ENCODE data around the gene FAP.

The FAP gene

DNA sequence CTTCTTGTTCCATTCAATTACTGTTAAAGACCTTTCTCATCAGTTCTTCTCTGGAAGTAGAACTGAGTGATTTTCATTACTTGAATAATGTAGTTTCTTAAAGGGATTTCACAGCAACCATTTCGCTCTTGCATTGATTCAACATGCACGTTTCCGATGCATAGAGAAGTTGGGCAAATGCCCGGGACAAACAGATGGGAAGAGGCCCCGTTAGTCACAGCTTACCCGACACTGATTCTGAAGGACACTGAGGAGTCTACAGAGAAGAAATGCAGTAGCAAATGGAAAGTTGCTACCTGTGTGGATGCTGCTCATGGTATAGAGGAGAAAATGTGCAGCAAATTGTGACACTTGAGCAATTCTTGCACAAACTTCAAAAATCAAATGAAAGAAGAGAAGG lies 58.9 kb downstream of the FAP start:
- no peak for DNase-seq

DNA sequence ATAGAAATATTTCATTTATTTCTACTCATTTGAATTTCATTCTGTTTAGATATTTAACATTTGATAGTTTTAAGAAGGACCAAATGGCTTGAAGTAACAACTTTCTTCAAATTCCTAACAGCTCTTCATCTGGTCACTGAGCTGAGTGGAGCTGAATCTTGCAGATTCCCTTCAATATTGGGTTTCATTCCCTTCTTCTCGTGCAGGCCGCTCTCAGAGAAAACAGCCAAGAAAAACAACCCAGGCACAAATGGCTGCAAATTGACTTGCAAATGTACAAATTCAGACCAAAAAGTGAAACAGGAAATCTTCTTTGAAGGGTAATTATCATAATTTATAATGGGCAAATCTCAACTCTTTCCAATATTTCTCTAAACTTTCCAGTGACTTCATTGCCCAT lies 60.9 kb downstream of the FAP start:
- DNase-seq = no peak

DNA sequence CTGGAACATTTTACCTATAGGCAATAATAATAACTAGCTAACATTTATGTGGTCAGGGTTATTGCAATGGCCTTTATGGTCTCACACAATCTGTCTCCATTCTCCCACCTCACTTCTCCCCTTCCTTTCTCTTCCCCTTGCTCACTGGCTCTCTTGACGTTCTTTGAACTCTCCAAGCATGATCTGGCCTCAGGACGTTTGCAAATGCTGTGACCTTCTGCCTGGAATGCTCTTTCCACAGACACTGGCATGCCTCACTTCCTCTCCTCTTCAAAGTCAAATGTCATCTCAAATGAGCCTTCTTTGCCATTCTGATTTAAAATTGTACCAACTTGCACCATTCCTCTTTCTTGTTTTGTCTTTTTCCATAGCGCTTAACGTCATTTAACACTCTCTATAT lies 65.9 kb downstream of the FAP start:
- DNase-seq = peak; percentile 8

DNA sequence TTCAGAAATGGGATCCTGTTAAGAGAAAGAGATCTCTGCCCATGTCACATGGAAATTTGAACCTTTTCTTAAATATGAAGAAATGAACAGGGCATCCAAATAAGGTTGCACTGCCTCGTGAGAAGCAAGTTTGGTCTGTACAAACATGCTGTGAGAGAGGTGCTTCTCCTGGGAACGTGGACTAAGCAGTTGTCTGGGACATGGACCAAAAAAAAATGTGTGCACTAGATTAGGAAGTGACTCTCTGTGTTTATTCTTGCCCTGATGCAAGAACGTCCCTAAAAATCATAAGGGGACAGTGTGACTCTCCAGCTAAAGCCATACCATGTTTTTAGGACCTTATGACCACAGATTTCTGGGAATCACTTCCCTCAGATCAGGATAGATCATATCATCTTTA lies 67.5 kb downstream of the FAP start:
- no peak for DNase-seq

DNA sequence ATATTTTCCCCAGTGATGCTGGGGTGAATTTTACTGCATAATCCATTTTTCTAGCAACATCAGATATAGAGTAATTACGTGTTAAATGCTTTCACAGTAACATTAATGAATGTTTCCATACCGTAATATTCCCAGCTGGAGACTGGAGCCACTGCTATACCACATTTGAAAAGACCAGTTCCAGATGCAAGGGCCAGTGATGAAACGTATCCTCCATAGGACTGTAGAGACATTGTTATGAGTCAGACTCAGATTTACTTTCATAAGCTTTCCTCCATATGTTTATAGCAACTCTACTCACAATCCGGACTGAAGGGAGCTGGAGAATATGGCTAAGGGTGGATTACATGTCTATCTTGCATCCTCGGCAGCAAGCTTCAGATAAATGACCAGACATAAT lies 68.5 kb downstream of the FAP start:
- DNase-seq = no peak

DNA sequence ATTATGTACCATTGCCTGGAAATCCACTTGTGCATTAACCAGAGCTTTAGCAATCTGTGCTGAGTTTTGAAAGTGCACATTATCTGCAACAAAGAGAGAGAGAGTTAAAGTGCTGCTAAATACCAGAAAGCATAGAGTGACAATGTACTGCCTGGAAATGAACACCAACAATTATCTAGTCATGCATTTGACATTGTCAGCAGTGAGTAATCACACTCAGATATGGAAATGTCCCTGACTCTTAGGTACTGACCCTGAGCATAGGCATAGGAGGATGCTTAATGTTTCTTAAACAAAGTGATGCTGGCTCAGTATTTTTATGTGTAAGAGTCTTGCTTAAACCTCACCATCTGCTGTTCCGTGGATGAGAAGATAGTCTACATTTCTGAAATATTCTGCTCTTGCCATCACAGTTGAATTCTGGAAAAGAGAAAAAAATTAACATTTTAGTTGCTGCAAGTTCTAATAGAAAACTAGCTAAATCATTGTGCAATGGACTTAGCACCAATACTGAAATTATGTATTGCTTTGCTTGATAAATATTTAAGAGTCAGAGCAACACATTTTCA lies 70.4 kb downstream of the FAP start:
- no peak for DNase-seq

DNA sequence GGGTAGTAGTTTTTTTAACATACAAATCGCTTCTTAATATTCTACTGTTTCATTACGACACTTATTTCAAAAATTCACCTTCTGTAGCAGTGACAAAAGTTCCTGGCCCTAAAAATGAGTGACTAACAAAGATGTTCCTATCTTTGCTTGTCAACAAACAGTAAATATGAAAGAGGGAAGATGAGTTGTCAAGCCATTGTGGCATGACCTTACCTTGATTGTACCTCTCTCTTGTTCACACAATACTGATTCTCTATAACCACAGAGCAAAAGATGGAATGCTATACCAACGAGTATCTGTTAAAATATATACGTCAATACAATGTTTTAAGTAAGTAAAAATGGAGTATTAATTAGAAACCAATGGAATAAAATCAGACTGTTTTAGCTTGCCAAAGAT lies 76.5 kb downstream of the FAP start:
- no peak for DNase-seq

DNA sequence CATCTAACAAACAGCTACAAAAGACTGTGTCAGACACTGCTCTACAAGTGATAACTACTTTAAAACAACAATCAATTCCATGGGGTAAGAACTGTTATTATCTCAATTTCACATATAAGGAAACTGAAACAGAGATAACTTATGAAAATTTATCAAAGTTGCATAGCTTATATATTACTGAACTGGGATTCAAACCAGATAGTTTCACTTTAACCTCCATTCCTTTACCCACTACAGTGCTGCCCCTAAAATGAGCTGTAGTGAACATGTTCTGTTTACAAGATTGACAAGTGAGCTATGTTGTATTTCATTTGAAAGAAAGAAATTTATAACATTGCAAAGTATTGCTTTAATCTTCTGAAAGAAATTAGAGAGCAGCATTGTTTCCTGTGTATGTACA lies 77.1 kb downstream of the FAP start:
- DNase-seq = no peak

DNA sequence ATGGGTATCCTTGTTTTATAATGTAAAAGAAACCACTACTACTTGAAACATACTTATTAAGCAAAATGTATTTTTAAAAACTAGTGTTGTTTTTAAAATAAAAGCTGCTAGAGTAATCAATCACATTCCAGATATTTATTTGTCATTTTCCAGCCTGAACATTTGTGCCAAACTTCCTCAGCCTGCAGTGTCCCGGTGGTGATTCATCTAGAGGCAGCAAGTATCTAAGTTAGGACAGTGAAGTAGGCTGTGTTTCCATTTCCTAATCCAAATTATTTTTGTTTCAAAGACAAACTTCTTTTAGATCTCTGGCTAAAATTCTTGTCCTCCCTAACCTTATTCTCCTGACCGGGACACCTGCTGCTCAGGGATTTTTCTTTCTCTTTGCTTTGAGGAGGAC lies 78.4 kb downstream of the FAP start:
- DNase-seq = no peak

DNA sequence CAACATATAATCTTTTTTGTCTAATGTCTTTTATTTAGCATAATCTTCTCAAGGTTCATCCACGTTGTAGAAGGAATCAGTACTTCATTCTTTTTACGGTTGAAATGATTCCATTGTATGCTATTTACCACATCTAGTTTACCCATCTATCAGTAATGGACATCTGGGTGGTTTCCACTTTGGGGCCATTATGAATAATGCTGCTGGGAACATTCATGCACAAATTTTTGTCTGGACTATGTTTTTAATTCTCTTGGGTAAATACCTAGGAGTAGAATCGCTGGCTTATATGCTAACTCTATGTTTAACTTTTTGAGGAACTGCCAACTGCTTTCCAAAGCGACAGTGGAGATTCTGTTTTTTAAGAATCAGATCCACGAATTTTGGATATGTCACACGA lies 83.8 kb downstream of the FAP start:
- no peak for DNase-seq

DNA sequence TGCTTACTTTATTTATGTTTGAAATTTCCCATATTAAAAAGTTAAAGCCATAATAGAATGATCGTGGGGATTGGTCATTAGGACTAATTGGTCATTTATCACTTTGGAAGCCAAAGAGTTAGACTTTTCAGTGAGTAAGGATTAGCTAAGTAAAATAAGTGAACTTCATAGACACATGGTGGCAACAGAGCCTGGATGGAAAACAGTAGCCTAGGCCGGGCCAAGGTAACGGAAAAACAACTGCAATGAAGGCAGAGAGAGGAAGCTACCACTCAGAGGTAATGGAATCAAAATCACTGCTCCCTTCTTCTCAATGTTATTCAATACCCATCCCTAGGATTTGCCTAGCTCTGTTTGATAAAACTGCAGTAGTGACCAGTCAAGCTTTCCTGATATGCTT lies 87.1 kb downstream of the FAP start:
- no peak for DNase-seq

DNA sequence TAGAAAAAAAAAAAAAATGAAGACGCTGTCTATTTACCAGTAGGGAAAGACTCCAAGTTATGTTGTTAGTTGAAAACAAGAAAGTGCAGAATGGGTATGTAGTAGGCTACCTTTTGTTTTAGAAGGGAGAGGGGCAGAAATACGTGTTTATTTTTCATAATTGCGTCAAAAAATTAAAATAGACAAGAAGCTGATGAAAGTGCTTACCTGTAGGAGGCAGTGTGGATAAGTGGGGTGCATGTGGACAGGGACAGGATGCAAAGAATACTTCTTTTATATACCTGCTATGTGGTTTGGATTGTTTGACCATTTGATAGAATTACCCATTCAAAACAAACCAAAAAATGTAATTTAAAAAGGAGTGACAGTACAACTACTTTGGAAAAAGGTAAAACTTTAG lies 88.2 kb downstream of the FAP start:
- no peak for DNase-seq

DNA sequence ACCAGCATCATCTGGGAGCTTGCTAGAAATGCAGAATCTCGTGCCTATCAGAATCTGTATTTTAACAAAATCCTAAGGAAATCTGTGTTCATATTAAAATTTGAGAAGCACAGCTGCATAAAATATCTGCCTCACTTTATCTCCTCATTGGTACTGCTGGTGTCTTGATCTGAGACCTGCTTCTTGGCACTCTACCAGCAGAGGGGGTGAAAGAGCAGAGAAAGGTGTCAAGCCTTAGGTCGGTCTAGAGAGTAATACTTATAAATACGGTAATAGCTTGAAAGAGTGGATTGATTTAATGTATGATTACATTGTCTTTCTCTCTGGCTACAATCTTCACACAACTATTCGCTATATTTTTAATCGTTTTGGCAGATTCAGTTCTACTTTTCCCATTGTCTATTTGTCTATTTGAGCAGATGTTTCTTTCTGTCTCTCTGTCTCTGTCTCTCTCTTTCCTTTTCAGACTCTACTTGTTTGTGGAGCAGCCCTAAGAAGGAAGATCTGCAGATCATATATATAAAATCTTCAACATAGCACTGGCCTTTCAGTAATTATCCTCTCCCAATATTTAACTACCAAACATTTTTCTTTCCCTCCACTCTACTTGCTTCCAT lies 89.5 kb downstream of the FAP start:
- DNase-seq = peak; percentile 54

DNA sequence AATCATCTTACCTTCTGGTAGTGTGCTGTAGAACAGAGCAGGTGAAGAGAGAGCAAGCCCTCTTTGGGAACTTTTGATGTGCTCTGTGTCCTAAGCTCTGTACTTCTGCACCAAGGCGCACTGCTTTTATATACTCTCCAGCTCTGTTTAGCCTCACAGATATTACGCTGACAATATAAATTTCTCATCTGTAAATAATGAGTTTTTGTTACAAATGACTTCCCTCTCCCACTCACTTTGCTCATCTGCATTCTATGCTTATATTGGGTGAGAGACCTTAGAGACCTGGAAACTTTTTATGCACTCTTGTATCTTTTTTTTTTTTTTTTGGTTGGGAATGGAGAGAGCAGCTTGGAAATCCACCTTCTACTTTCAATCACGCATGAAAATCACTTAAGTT lies 91.1 kb downstream of the FAP start, which contains the start of gene GCG:
Gene GCG, minus strand, starts transcription at position 101 of the 400 bp plus-strand sequence. CDS start 3,069 bp downstream, outside the sequence.
- no peak for DNase-seq

DNA sequence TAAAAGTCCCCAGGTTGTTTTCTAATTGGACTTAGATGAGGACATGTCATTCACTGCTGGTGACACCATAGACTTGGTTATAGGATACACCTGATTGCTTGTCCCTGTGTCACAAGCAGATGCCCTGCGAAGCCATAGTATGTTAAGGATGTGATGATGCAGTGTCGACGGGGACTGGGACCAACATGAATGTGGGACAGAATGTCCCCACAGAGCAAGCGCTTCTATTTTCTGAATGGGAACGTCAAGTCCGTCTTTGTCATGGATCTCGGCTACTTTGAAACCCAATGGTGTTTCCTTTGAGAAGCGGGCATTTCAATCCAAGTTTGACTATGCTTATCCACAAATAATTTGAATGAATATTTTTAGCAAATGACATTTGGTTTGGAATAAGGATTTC lies 93.3 kb downstream of the FAP start:
- DNase-seq = no peak

DNA sequence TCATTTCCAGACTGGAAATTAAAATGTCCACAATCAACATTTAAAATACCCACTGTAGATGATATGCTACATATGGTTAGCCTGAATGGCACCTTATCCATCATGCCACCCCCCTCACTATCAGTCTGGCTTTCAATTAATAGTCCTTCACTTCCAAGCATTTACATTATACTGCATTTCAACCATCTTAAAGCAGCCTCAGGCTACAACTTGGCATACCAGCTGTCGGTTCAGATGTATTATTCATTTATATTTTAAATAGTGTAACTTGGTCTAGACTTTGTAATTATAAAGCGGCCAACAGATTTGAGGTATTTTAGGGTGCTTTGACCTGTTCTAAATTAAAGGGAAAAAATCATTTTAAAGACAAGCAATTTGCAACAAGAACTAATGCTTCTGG lies 93.8 kb downstream of the FAP start:
- no peak for DNase-seq

DNA sequence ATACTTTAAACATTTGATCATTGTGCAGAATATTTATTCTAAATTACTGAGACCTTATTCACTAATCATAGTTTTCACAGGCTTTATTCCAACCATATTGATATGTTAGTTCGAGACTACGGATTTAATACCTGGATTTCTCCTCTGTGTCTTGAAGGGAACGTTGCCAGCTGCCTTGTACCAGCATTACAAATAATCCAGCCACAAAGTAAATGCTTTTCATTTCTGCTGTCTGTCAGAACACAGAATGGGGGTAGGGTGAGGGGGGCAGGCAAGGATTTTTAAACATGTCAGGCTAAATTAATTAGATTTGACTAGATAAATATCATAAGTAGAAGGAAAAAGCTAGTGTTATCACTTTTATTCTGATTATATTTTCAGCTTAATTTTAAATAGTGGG lies 94.3 kb downstream of the FAP start:
- no peak for DNase-seq

DNA sequence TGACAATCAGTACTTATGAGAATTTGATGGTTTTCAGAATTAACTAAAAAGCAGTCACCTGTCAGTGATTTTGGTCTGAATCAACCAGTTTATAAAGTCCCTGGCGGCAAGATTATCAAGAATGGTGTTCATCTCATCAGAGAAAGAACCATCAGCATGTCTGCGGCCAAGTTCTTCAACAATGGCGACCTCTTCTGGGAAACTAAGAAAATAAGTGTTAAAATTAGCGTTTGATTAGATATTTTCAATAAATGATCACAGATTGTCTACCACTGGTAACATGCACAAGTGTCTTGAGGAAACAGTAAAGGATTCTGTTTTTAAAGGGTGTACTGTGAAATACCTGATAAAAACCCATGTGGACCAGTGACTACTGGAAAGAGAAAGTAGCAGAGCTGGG lies 99.3 kb downstream of the FAP start:
- DNase-seq = no peak

DNA sequence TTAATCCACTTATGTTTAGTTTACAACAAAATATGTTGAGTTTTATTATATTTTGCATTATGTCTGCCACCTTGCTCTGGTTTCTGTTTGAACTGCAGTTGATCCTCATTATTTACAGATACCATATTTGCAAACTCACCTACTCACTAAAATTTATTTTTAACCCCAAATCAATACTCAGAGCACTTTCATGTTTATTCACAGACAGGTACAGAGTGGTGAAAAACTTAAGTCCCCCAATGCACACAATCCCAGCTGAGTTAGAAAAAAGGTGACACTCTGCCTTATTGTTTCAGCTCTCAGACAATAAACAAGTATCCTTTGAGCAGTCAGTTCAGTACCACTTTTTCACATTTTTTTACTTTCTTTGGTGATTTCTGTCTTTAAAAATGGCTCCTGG lies 104.9 kb downstream of the FAP start:
- no peak for DNase-seq

DNA sequence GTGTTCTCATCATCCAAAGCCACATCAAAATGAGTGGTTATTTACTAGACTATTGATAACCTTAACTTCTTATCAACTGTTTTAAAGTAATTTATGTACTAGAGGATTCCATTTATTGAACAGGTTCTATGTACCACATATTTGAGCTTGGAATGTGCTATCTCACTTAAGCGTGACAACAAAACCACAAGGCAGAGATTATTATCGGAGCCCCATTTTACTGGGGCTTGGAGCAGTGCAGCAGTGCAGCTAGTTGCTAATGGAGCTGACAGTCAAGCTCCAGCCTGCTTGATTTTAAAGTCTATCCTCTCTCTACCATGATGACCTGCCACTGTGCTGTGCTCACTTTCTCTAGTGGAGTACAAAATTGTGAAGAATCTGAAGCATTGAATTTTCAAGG lies 115.8 kb downstream of the FAP start:
- no peak for DNase-seq

DNA sequence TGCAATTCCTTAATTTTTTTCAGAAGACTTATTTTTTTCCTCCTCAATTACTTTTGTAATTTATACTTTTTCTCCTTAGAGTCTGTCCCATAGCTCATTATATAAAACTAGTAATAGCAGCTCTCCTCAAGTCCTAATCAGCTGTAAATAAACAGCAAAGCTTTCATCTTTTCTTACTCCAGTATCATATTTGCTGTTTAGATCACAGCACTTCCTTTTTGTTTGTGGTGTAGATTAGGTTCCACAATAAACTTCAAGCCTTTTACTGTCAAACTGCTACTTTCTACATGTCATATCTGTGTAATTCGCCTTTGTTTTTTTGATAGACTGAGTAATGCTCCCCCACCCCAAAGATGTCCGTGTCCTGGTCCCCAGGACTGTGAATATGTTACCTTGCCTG lies 116.7 kb downstream of the FAP start:
- DNase-seq = no peak

DNA sequence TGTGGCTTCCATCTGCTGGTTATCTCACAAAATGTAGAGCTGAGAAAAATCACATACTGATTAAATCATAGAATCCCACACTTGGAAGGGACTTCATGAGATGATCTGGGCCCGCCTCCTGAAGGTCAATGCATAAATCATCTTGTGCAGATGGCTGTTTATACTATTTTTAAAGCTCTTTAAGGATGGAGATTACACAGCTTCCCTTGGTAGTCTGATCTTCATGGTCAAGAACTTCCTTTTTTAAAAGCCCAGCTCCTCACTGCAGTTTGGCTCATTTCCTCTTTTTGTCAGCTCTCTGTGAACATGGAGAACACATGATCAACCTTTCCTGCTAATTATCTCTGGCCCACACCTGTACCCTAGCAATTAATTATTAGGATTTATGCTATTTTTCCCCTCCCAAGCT lies 117.1 kb downstream of the FAP start:
- DNase-seq = peak; percentile 75

DNA sequence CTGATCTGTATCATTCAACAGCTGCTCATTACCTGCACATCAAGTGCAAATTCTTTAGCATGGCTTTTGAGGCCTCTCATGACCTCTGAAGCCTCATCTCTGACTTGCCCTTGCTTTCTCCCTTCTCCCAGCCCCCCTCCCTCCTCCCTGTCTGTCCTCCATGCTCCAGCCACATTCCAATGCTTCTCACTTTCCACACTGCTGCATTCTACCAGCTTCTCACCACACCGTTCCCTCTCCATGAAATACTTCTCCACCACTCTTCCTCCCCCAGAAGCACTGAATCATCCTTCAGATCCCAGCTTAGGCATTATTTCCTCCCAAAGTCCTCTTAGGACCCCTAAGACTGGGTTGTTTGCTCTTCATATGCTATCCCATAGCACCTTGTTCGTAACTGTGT lies 118.1 kb downstream of the FAP start:
- DNase-seq = no peak

DNA sequence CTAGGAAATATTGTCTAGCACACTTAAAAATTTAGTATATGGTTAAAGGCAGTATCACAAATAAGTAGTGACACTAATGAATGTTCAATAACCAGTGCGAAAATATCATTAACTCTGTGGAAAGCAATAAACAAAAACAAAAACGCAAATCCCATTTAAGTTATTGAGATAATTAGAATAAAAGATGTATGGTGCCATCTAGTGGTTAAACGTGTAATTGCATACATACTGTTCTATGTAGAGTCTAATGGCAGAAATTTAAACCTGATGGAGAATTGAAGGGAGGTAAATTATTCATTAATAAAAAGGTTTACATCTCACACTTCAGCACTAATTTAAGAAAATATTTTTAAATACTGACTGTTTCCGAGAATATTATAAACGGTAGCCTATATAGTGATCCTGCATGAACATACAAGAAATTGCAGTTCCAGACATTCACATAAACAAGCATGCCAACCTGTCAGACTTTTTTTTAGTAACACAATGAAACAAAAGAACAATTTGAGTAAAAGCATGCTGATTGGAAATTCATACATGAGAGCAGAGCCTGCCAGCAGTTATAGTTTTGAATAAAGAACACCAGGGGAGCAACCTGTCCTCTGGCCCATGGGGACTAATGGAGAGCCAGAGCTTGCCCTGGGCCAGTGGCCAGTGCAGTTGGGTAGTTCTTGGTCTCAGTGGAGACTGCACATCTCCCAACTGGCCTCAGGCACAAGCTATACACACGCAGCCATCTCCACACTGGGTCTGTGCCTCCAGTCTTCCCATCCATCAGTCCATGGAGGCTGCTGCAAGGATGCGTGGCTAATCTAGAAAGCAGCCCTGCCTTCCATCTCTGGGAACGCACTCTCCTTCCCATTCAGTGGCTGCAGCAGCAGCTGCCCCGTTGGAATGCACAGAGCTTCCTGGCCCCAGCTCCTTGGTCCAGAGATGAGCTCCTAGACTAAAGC lies 119.2 kb downstream of the FAP start:
- DNase-seq = peak; percentile 81
